Cardiac muscle cell (in vitro differentiated cells and primary cell): ENCODE data around the gene SPECC1. TPM values are rescaled to one million over a fixed set of nuclear protein-coding genes. Genes with fewer than 3 reads are reported as not detected.

ENCODE experiments used
- DNase-seq, 2 donors: peaks; one replicate each; pipeline versions ENCODE4 v3.0.0 to v3.0.0-alpha.2; 2010 to 2017; ENCODE audit warnings: low read depth in 1 of 2, low spot score in 1 of 2
- H3K27ac ChIP-seq: fragments of 200-600 bp; sonication (generic); 2 replicates; pipeline ENCODE4 v1.5.1; 2016
- H3K27me3 ChIP-seq: fragments of 200-600 bp; sonication (generic); 2 replicates; pipeline ENCODE4 v1.6.0; 2016; ENCODE audit warnings: control low read depth
- H3K36me3 ChIP-seq: fragments of 200-600 bp; sonication (generic); 2 replicates; pipeline ENCODE4 v1.5.1; 2016; ENCODE audit warnings: control low read depth
- H3K4me1 ChIP-seq: fragments of 200-600 bp; sonication (generic); 2 replicates; pipeline ENCODE4 v1.8.1; 2017; ENCODE audit warnings: low read depth, mild to moderate bottlenecking, mixed run types
- H3K4me3 ChIP-seq: fragments of 200-600 bp; sonication (generic); 2 replicates; pipeline ENCODE4 v1.5.1; 2016; ENCODE audit warnings: mild to moderate bottlenecking
- H3K9me3 ChIP-seq: fragments of 200-600 bp; sonication (generic); 2 replicates; pipeline ENCODE4 v1.5.1; 2017; ENCODE audit warnings: low read depth, mild to moderate bottlenecking, control low read depth
- CTCF ChIP-seq: IDR thresholded peaks from 2 replicates; pipeline ENCODE4 v1.5.1; 2012; ENCODE audit warnings: low read depth, mild to moderate bottlenecking, low read length
- polyA plus RNA-seq: library from polyadenylated mRNA; unstranded; fragments of >200 nt; fragmentation: Nextera tagmentation; extraction: Ambion mirVana; gene quantifications from 2 replicates; pipeline ENCODE4 v1.2.1, GENCODE V29; 2016
- total RNA-seq: library from RNA; depleted of rRNA; stranded (reverse); fragments of >200 nt; gene quantifications from 2 replicates; pipeline ENCODE4 v1.2.3, GENCODE V29; 2016

The SPECC1 gene
- total and polyA plus RNA-seq, 2 experiments from 2014 or later, result 13.6 to 48.7 TPM

- TF ChIP-seq CTCF, result no peak
- Histone ChIP-seq H3K36me3 (no peaks in the 10 kb centered on the region), H3K27me3 (no peaks in the 10 kb centered on the region), H3K27ac (no peak overlapping the region), H3K4me3 (no peak overlapping the region), H3K4me1 (no peaks in the 10 kb centered on the region), H3K9me3 (peaks cover 2% of the 10 kb centered on the region)
- DNase-seq, result no peak
Observed at GRCh38 chr17:20197272-20197926, 188.2 kb downstream of the SPECC1 start.

GRCh38 chr17:20200016-20200795, 191.0 kb downstream of the SPECC1 start:
- no peak for DNase-seq
- no peaks in the 10 kb centered on the region for H3K4me1 ChIP-seq
- no peak for TF ChIP-seq CTCF
- no peaks in the 10 kb centered on the region for H3K36me3 ChIP-seq
- H3K9me3 ChIP-seq, result no peaks in the 10 kb centered on the region
- H3K4me3 ChIP-seq, result no peak overlapping the region
- H3K27me3 ChIP-seq, result no peaks in the 10 kb centered on the region
- no peak overlapping the region for H3K27ac ChIP-seq

GRCh38 chr17:20200865-20201458, 191.8 kb downstream of the SPECC1 start:
- no peaks in the 10 kb centered on the region for H3K4me1 ChIP-seq
- no peaks in the 10 kb centered on the region for H3K27me3 ChIP-seq
- no peaks in the 10 kb centered on the region for H3K9me3 ChIP-seq
- DNase-seq, result no peak
- H3K27ac ChIP-seq, result no peak overlapping the region
- no peak for TF ChIP-seq CTCF
- no peak overlapping the region for H3K4me3 ChIP-seq
- no peaks in the 10 kb centered on the region for H3K36me3 ChIP-seq

- no peak for TF ChIP-seq CTCF
- H3K9me3 ChIP-seq, result no peaks in the 10 kb centered on the region
- no peaks in the 10 kb centered on the region for H3K36me3 ChIP-seq
- DNase-seq, result no peak
- no peak overlapping the region for H3K27ac ChIP-seq
- no peaks in the 10 kb centered on the region for H3K27me3 ChIP-seq
- no peak overlapping the region for H3K4me3 ChIP-seq
- H3K4me1 ChIP-seq, result no peaks in the 10 kb centered on the region
Observed at GRCh38 chr17:20202141-20202621, 193.0 kb downstream of the SPECC1 start.

GRCh38 chr17:20203018-20203417, 193.9 kb downstream of the SPECC1 start:
- no peaks in the 10 kb centered on the region for H3K36me3 ChIP-seq
- H3K4me3 ChIP-seq, result no peak overlapping the region
- H3K9me3 ChIP-seq, result no peaks in the 10 kb centered on the region
- no peak overlapping the region for H3K27ac ChIP-seq
- no peak for DNase-seq
- TF ChIP-seq CTCF, result no peak
- no peaks in the 10 kb centered on the region for H3K4me1 ChIP-seq
- H3K27me3 ChIP-seq, result no peaks in the 10 kb centered on the region
